ENCODE data around the gene RRAS. TPM values are rescaled to one million over a fixed set of nuclear protein-coding genes. Genes with fewer than 3 reads are reported as not detected.
"Not testable (repeated sequence)": the region's sequence is repeated elsewhere in the genome, so short reads cannot be mapped to it uniquely, and the experiment has no call there.

Gene RRAS
- total and polyA plus RNA-seq, 12 donors: 6.8 to 180 (median 42.3) TPM

DNA sequence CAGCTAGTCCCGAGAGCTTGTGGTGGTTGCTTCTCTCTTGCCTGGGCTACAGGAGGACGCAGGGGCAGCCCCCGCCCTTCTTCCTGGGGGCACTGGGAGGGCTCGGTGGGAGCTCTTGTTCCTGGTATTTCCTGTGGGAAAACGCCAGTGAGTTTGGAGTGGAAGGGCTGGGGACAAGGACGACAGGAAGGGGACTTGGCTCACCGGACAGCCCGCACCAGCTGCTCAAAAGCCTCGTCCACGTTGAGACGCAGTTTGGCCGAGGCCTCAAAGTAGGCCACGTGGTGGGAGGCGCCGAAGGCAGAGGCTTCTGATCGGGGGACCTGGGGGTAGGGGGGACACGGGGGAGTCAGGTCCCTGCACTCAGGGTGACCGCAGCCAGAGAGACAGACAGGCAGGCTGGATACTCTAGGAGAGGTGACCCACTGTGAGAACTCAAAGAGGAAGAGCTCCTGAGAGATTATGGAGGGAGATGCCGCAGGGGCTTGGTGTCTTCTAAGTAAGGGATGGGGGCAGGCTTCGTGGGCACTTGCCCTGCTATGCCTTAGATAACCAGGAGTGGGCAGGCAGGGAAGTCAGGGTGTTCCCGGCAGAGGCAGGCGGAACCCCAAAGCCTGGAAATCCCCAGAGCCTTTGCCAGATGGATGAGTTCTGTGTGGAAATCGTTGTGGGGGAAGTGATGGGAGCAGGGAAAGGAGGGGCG lies 4.3 kb downstream of the RRAS start:
- Histone ChIP-seq H3K9me3 (replicated peaks in 1 of 3) (no peaks in the 10 kb centered on the region), H3K4me1 (replicated peaks in 1 of 2) (peaks cover 10 to 25% of the 10 kb centered on the region in 2 donors), H3K36me3 (replicated peaks in 1 of 2) (no peaks in the 10 kb centered on the region), H3K4me3 (no peak overlapping the region), H3K27ac (peak overlapping the region in 2 of 5 donors; percentile 7 to 22), H3K27me3 (no peaks in the 10 kb centered on the region)
- DNase-seq: no peak
- no peak for TF ChIP-seq POLR2A (IDR thresholded peaks at IDR 0.05)
- TF ChIP-seq, protein P1, sequence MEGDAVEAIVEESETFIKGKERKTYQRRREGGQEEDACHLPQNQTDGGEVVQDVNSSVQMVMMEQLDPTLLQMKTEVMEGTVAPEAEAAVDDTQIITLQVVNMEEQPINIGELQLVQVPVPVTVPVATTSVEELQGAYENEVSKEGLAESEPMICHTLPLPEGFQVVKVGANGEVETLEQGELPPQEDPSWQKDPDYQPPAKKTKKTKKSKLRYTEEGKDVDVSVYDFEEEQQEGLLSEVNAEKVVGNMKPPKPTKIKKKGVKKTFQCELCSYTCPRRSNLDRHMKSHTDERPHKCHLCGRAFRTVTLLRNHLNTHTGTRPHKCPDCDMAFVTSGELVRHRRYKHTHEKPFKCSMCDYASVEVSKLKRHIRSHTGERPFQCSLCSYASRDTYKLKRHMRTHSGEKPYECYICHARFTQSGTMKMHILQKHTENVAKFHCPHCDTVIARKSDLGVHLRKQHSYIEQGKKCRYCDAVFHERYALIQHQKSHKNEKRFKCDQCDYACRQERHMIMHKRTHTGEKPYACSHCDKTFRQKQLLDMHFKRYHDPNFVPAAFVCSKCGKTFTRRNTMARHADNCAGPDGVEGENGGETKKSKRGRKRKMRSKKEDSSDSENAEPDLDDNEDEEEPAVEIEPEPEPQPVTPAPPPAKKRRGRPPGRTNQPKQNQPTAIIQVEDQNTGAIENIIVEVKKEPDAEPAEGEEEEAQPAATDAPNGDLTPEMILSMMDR (IDR thresholded peaks at IDR 0.05): no peak
- intact Hi-C loops (cut with DNase I): no loop called here
- WGBS, 4 donors: 36 to 51% (median 45%) methylated on average over 16 to 24 of the region's 24 CpGs

- 73 to 89% (median 74%) methylated on average over 5 to 9 of the region's 9 CpGs for WGBS, 4 donors
- H3K27me3 ChIP-seq; H3K9me3 ChIP-seq (replicated peaks in 1 of 3); DNase-seq; H3K4me3 ChIP-seq; H3K36me3 ChIP-seq (replicated peaks in 1 of 2): not testable (repeated sequence)
- H3K27ac ChIP-seq: peak overlapping the region in 1 of 5 donors; percentile 34
- peaks cover 3 to 12% of the 10 kb centered on the region in 2 donors for H3K4me1 ChIP-seq (replicated peaks in 1 of 2)
- intact Hi-C loops (cut with DNase I): loop anchor here in 1 of 2 donors (5.0 kb wide), 1 partner anchor 36 kb away; no protein-coding TSS in a partner anchor
Observed at GRCh38 chr19:49633273-49633672, 6.7 kb downstream of the RRAS start.

GRCh38 chr19:49632576-49632975 lies 7.4 kb downstream of the RRAS start:
- no peaks in the 10 kb centered on the region for H3K36me3 ChIP-seq (replicated peaks in 1 of 2)
- no peak overlapping the region for H3K27ac ChIP-seq
- H3K4me1 ChIP-seq (replicated peaks in 1 of 2): peaks cover 0 to 6% of the 10 kb centered on the region in 2 donors
- no peak for DNase-seq
- H3K9me3 ChIP-seq (replicated peaks in 1 of 3): no peaks in the 10 kb centered on the region
- 87 to 91% (median 89%) methylated on average over 4 to 5 of the region's 5 CpGs for WGBS, 4 donors
- no peak overlapping the region for H3K4me3 ChIP-seq
- no peaks in the 10 kb centered on the region for H3K27me3 ChIP-seq
- intact Hi-C loops (cut with DNase I): loop anchor here in 1 of 2 donors (5.0 kb wide), 1 partner anchor 35 kb away; no protein-coding TSS in a partner anchor
- TF ChIP-seq POLR2A (IDR thresholded peaks at IDR 0.05): no peak
- TF ChIP-seq, protein P1 (IDR thresholded peaks at IDR 0.05): no peak

DNA sequence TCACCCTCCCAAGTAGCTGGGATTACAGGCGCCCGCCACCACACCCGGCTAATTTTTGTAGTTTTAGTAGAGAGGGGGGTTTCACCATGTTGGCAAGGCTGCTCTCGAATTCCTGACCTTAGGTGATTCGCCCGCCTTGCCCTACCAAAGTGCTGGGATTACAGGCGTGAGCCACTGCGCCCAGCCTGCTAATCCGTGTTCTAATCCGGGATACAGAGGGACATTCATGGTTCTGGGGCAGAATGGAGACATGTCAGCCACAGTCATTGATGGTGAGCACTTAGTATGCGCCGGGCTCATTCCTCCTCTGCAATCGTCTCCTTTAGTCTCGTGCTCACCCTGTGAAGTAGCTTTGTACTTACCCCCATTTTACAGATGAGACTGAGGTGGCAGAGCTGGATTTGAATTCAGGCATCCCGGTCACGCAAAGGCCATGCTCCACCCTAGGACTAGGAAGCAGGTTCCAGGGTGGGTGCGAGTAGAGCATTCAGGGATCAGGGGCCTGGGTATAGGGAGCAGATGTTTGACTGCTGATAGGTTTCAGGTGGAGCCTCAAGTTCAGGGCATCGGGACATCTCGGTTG lies 8.2 kb downstream of the RRAS start:
- Histone ChIP-seq H3K9me3 (replicated peaks in 1 of 3) (no peaks in the 10 kb centered on the region), H3K4me3 (no peak overlapping the region), H3K4me1 (replicated peaks in 1 of 2) (peaks cover 0 to 6% of the 10 kb centered on the region in 2 donors), H3K27ac (peak overlapping the region in 1 of 5 donors; percentile 42), H3K27me3 (no peaks in the 10 kb centered on the region), H3K36me3 (replicated peaks in 1 of 2) (peaks cover 0 to 8% of the 10 kb centered on the region in 2 donors)
- 81 to 86% (median 83%) methylated on average over 18 to 19 of the region's 19 CpGs for WGBS, 4 donors
- DNase-seq: no peak
- TF ChIP-seq, protein P1 (IDR thresholded peaks at IDR 0.05): no peak
- TF ChIP-seq POLR2A (IDR thresholded peaks at IDR 0.05): no peak
- intact Hi-C loops (cut with DNase I): loop anchor here in 1 of 2 donors (5.0 kb wide), 1 partner anchor 34 kb away; no protein-coding TSS in a partner anchor

Data from adrenal gland (tissue), 12 donors.